K562 (cell line): ENCODE results near the gene CT45A9.
"Not testable (repeated sequence)": the region's sequence is repeated elsewhere in the genome, so short reads cannot be mapped to it uniquely, and the experiment has no call there.

Experiments
- FOXM1 ChIP-seq, 2 experiments: fragments of 450-650 bp in 1 of 2; sonication (generic) in 1 of 2; formaldehyde crosslinking in 1 of 2; IDR thresholded peaks; 2 replicates each; pipeline versions ENCODE4 v1.6.1 to v1.9.0; 2017 to 2022; ENCODE audit warnings: low read depth in 2 of 2, mild to moderate bottlenecking in 2 of 2, missing genetic modification reagents in 1 of 2, moderate library complexity in 1 of 2
- GABPA ChIP-seq: fragments of 200-800 bp; sonication (Bioruptor generic); conservative IDR thresholded peaks from 2 replicates; pipeline ENCODE4 v1.6.1; 2016; ENCODE audit warnings: low read depth, missing genetic modification characterization, missing compliant biosample characterization
- KDM1A ChIP-seq, 2 experiments: fragments of 450-650 bp; IDR thresholded peaks; 2 replicates each; pipeline ENCODE4 v1.6.1; 2016; ENCODE audit warnings: mild to moderate bottlenecking in 2 of 2
- ZNF23 ChIP-seq: fragments of 250-450 bp; sonication (Bioruptor Pico); IDR thresholded peaks from 2 replicates; pipeline ENCODE4 v1.4.0; 2020; ENCODE audit warnings: mild to moderate bottlenecking
- ZZZ3 ChIP-seq: fragments of 450-650 bp; IDR thresholded peaks from 2 replicates; pipeline ENCODE4 v1.6.1; 2016; ENCODE audit warnings: antibody characterized with exemption, mild to moderate bottlenecking, moderate library complexity
- TF ChIP-seq, protein P1 (sequence below), 3 experiments: IDR thresholded peaks in 2 of 3; conservative IDR thresholded peaks in 1 of 3; 2 replicates each; pipeline ENCODE4 v1.5.1; 2011 to 2012; ENCODE audit warnings: low read length in 3 of 3, mild to moderate bottlenecking in 3 of 3, control low read depth in 2 of 3, improper control_type of control experiment in 1 of 3, inconsistent platforms in 1 of 3, low read depth in 1 of 3, mixed read lengths in 1 of 3, moderate library complexity in 1 of 3; ENCODE audit not compliant: insufficient read depth in 2 of 3
- TF ChIP-seq, protein P2 (sequence below): fragments of 450-650 bp; IDR thresholded peaks from 2 replicates; pipeline ENCODE4 v1.6.1; 2016

GRCh38 chrX:135819912-135820311, 51.7 kb downstream of the CT45A9 start, which contains the start of gene CT45A2:
- TF ChIP-seq ZZZ3; KDM1A (IDR thresholded peaks at IDR 0.05); ZNF23 (CRISPR knock-in tag); FOXM1 (IDR thresholded peaks at IDR 0.05; ENCODE audit: low read depth); FOXM1 (CRISPR knock-in tag; IDR thresholded peaks at IDR 0.05; ENCODE audit: low read depth); GABPA (tag): not testable (repeated sequence)
- TF ChIP-seq, protein P1, sequence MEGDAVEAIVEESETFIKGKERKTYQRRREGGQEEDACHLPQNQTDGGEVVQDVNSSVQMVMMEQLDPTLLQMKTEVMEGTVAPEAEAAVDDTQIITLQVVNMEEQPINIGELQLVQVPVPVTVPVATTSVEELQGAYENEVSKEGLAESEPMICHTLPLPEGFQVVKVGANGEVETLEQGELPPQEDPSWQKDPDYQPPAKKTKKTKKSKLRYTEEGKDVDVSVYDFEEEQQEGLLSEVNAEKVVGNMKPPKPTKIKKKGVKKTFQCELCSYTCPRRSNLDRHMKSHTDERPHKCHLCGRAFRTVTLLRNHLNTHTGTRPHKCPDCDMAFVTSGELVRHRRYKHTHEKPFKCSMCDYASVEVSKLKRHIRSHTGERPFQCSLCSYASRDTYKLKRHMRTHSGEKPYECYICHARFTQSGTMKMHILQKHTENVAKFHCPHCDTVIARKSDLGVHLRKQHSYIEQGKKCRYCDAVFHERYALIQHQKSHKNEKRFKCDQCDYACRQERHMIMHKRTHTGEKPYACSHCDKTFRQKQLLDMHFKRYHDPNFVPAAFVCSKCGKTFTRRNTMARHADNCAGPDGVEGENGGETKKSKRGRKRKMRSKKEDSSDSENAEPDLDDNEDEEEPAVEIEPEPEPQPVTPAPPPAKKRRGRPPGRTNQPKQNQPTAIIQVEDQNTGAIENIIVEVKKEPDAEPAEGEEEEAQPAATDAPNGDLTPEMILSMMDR (IDR thresholded peaks at IDR 0.05 in 2 of 3, conservative IDR thresholded peaks at IDR 0.05 in 1 of 3; ENCODE audit: insufficient read depth in 2 of 3, low read depth in 1 of 3, low read length in 3 of 3), result not testable (repeated sequence)
- TF ChIP-seq, protein P2, sequence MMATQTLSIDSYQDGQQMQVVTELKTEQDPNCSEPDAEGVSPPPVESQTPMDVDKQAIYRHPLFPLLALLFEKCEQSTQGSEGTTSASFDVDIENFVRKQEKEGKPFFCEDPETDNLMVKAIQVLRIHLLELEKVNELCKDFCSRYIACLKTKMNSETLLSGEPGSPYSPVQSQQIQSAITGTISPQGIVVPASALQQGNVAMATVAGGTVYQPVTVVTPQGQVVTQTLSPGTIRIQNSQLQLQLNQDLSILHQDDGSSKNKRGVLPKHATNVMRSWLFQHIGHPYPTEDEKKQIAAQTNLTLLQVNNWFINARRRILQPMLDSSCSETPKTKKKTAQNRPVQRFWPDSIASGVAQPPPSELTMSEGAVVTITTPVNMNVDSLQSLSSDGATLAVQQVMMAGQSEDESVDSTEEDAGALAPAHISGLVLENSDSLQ, result not testable (repeated sequence)
